ENCODE measurements around the gene IKZF1.

IKZF1 gene

GRCh38 chr7:50418526-50419290, 114.2 kb downstream of the IKZF1 start:
- Histone ChIP-seq H3K36me3 (no peaks in the 10 kb centered on the region), H3K4me2 (peak overlapping the region in 2 of 11 experiments; percentile 33 to 80; a peak in 2 of 22 replicates), H3K9ac (peak overlapping the region in 2 of 11 experiments; percentile 11 to 32; a peak in 1 of 22 replicates), H3K27ac (no peak overlapping the region), H3K4me3 (no peak overlapping the region), H3K4me1 (peaks cover 29 to 52% (median 34%) of the 10 kb centered on the region in 10 experiments), H4K20me1 (peaks cover 0 to 8% (median 0%) of the 10 kb centered on the region in 11 experiments; a peak in 1 of 22 replicates), H3K9me3 (replicated peaks in 1 of 11) (no peaks in the 10 kb centered on the region), H3K27me3 (no peaks in the 10 kb centered on the region)
- no peak for TF ChIP-seq Cebpa-rat (IDR thresholded peaks at IDR 0.05)

DNA sequence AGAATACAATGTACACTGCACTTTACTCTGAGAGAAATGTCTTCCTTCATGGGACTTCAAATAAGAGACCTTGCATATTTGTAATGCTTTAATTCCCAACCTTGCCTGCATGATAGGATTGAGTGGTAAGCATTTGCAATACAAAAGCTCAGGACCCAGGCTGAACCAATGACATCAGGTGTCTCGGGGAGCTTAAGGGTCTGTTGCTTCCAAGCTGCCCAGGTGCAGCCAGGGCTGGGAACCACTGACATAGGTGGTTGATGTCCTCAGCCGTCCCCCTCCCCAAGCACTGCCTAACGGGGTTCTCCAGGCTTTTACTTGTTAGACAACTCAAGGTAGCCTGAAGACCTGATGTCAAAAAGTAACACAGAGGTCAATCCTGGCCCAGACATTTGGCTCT, 116.5 kb downstream of the IKZF1 start:
- no peaks in the 10 kb centered on the region for H3K27me3 ChIP-seq
- TF ChIP-seq Cebpa-rat (IDR thresholded peaks at IDR 0.05) = no peak
- H3K4me3 ChIP-seq = no peak overlapping the region
- no peaks in the 10 kb centered on the region for H3K9me3 ChIP-seq (replicated peaks in 1 of 11)
- no peak overlapping the region for H3K27ac ChIP-seq
- H4K20me1 ChIP-seq = peaks cover 0 to 8% (median 0%) of the 10 kb centered on the region in 11 experiments; a peak in 1 of 22 replicates
- no peaks in the 10 kb centered on the region for H3K36me3 ChIP-seq
- H3K4me1 ChIP-seq = peaks cover 26 to 36% (median 31%) of the 10 kb centered on the region in 10 experiments
- no peak overlapping the region for H3K4me2 ChIP-seq
- no peak overlapping the region for H3K9ac ChIP-seq

DNA sequence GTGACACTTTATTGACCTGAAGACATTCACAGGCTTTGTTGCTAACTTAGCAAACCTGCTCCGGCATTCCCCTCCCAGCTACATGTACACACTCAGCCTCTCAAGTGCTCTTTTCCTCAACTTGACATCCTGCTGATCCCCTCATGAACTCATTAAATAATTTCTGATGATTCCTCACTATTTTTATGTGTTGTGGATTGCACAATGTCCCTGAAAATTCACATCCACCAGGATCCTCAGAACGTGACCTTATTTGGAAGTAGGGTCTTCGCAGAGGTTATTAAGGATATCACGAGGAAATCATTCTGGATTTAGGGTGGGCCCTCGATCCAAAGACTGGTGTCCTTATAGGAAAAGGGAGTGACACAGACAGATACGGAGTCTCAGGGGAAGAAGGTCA, 118.3 kb downstream of the IKZF1 start:
- Histone ChIP-seq H3K4me1 (peaks cover 8 to 18% (median 13%) of the 10 kb centered on the region in 10 experiments), H3K4me3 (no peak overlapping the region), H3K9me3 (replicated peaks in 1 of 11) (no peaks in the 10 kb centered on the region), H3K36me3 (no peaks in the 10 kb centered on the region), H3K27me3 (no peaks in the 10 kb centered on the region), H3K27ac (no peak overlapping the region), H3K4me2 (no peak overlapping the region), H4K20me1 (no peaks in the 10 kb centered on the region), H3K9ac (no peak overlapping the region)
- 0 out of 22 replicates have a peak, but pooled peaks of 1 of the 11 experiments have one; percentile 21 for TF ChIP-seq Cebpa-rat (IDR thresholded peaks at IDR 0.05)

DNA sequence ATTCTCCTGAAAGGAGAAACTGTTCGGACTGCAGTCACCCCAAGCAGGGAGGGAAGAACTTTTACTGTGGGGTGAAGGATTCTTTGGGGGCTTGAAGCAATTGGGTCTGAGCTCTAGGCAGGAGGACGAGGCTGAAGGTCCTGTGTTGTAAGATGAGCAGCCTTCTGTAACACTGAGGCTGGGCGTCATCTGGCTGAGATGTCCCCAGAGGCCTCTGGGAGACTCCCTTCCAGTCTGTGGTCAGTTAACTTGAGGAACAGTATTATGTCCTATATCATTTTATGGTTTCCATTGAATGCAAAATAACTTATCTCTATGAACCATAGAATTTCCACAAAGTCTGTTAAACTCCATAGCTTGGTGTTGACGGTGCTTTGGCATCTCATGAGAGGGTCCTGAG, 119.3 kb downstream of the IKZF1 start:
- H3K4me3 ChIP-seq = no peak overlapping the region
- H3K27ac ChIP-seq = no peak overlapping the region
- peak overlapping the region; percentile 8 to 64 (median 54); a peak in 17 of 22 replicates for H3K4me2 ChIP-seq
- H3K9ac ChIP-seq = no peak overlapping the region
- no peaks in the 10 kb centered on the region for H3K27me3 ChIP-seq
- H3K9me3 ChIP-seq (replicated peaks in 1 of 11) = no peaks in the 10 kb centered on the region
- no peak for TF ChIP-seq Cebpa-rat (IDR thresholded peaks at IDR 0.05)
- peaks cover 6 to 17% (median 10%) of the 10 kb centered on the region in 10 experiments; a peak in 17 of 20 replicates for H3K4me1 ChIP-seq
- no peaks in the 10 kb centered on the region for H4K20me1 ChIP-seq
- H3K36me3 ChIP-seq = no peaks in the 10 kb centered on the region

DNA sequence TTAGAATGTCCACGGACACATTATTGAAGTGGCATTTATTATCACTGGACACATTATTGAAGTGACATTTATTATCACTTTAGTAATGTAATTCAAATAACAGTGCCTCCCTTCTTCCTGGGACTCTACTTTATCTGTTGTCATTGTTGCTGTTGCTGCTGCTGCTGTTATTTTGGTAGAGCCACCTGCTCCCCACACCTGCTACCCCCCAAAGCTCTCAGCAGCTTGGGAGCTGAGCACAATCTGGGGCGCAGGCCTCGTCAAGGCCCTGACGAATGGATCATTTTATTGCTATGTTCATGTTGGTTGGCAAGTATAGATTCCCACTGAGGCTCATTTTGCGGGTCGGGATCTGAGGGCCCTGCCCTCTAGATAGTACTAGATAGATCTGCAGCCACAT, 120.8 kb downstream of the IKZF1 start:
- TF ChIP-seq Cebpa-rat (IDR thresholded peaks at IDR 0.05) = no peak
- no peak overlapping the region for H3K4me3 ChIP-seq
- no peak overlapping the region for H3K4me2 ChIP-seq
- H3K9ac ChIP-seq = no peak overlapping the region
- H4K20me1 ChIP-seq = no peaks in the 10 kb centered on the region
- no peaks in the 10 kb centered on the region for H3K36me3 ChIP-seq
- peaks cover 6 to 17% (median 10%) of the 10 kb centered on the region in 10 experiments; a peak in 17 of 20 replicates for H3K4me1 ChIP-seq
- H3K27ac ChIP-seq = no peak overlapping the region
- H3K9me3 ChIP-seq (replicated peaks in 1 of 11) = no peaks in the 10 kb centered on the region
- H3K27me3 ChIP-seq = no peaks in the 10 kb centered on the region

DNA sequence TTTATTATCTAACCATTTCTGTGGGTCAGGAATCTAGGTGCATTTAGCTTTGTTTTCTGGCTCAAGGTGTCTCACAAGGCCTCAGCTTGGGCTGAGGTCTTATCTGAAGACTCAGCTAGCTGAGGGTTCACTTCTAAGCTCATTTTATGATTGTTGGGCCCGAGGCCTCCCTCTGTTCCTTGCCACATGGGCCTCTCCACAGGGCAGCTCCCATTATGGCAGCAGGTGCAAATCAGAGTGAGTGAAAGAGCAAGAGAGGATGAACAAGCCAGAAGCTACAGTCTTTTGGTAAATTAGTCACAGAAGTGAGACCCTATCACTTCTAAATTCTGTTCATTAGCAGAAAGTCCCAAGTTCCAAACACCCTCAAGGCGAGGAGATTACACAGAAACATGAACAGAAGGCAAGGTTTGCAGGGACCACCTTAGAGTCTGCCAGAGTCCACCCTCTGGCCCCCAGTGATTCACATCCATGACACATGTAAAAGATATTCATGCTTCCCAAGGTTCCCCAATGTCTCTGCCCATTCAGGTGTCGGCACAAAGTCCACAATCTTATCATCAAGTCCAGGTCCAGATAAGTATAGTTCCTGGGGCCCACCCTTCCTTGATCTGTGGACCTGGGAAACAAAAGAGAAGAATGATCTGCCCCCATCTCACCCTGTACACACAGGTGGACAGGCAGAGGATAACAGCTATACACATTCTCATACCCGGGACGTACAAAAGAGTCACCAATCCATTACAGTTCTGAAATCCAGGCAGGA, 121.9 kb downstream of the IKZF1 start:
- no peaks in the 10 kb centered on the region for H4K20me1 ChIP-seq
- H3K4me1 ChIP-seq = peaks cover 6 to 17% (median 10%) of the 10 kb centered on the region in 10 experiments; a peak in 17 of 20 replicates
- no peak overlapping the region for H3K27ac ChIP-seq
- no peak for TF ChIP-seq Cebpa-rat (IDR thresholded peaks at IDR 0.05)
- no peaks in the 10 kb centered on the region for H3K27me3 ChIP-seq
- no peak overlapping the region for H3K9ac ChIP-seq
- no peaks in the 10 kb centered on the region for H3K36me3 ChIP-seq
- H3K9me3 ChIP-seq (replicated peaks in 1 of 11) = no peaks in the 10 kb centered on the region
- H3K4me2 ChIP-seq = no peak overlapping the region
- H3K4me3 ChIP-seq = no peak overlapping the region

GRCh38 chr7:50427518-50427917, 123.0 kb downstream of the IKZF1 start:
- Histone ChIP-seq H3K27ac (no peak overlapping the region), H3K4me3 (no peak overlapping the region), H3K9ac (no peak overlapping the region), H3K36me3 (no peaks in the 10 kb centered on the region), H3K4me1 (peaks cover 6 to 17% (median 10%) of the 10 kb centered on the region in 10 experiments; a peak in 17 of 20 replicates), H4K20me1 (no peaks in the 10 kb centered on the region), H3K4me2 (no peak overlapping the region), H3K9me3 (replicated peaks in 1 of 11) (no peaks in the 10 kb centered on the region), H3K27me3 (no peaks in the 10 kb centered on the region)
- TF ChIP-seq Cebpa-rat (IDR thresholded peaks at IDR 0.05) = no peak

GRCh38 chr7:50428911-50429310, 124.4 kb downstream of the IKZF1 start:
- no peak overlapping the region for H3K4me2 ChIP-seq
- TF ChIP-seq Cebpa-rat (IDR thresholded peaks at IDR 0.05) = no peak
- no peak overlapping the region for H3K4me3 ChIP-seq
- peaks cover 2 to 11% (median 5%) of the 10 kb centered on the region in 10 experiments; a peak in 17 of 20 replicates for H3K4me1 ChIP-seq
- H4K20me1 ChIP-seq = no peaks in the 10 kb centered on the region
- no peaks in the 10 kb centered on the region for H3K27me3 ChIP-seq
- no peaks in the 10 kb centered on the region for H3K9me3 ChIP-seq (replicated peaks in 1 of 11)
- H3K9ac ChIP-seq = no peak overlapping the region
- 0 out of 22 replicates have a peak, but pooled peaks cover 0 to 5% (median 0%) of the 10 kb centered on the region in 11 experiments for H3K36me3 ChIP-seq
- no peak overlapping the region for H3K27ac ChIP-seq

GRCh38 chr7:50431316-50431715, 126.8 kb downstream of the IKZF1 start:
- no peak overlapping the region for H3K4me2 ChIP-seq
- no peak overlapping the region for H3K4me3 ChIP-seq
- no peaks in the 10 kb centered on the region for H4K20me1 ChIP-seq
- peaks cover 0 to 5% (median 0%) of the 10 kb centered on the region in 11 experiments; a peak in 1 of 22 replicates for H3K36me3 ChIP-seq
- no peak overlapping the region for H3K9ac ChIP-seq
- no peak for TF ChIP-seq Cebpa-rat (IDR thresholded peaks at IDR 0.05)
- peaks cover 0 to 12% (median 0%) of the 10 kb centered on the region in 10 experiments; a peak in 6 of 20 replicates for H3K4me1 ChIP-seq
- no peaks in the 10 kb centered on the region for H3K9me3 ChIP-seq (replicated peaks in 1 of 11)
- H3K27ac ChIP-seq = no peak overlapping the region
- H3K27me3 ChIP-seq = no peaks in the 10 kb centered on the region
